NT2/D1 (cell line): Measurements from ENCODE around the gene TCP11L1.

Experiments
- SUZ12 ChIP-seq: IDR thresholded peaks from 2 replicates; pipeline ENCODE4 v1.6.1; 2011; ENCODE audit not compliant: insufficient read length, insufficient read depth; ENCODE audit errors: extremely low read depth
- YY1 ChIP-seq: IDR thresholded peaks from 2 replicates; pipeline ENCODE4 v1.6.1; 2011; ENCODE audit not compliant: insufficient read length, insufficient read depth
- ZNF274 ChIP-seq: IDR thresholded peaks from 2 replicates; pipeline ENCODE4 v1.6.1; 2011; ENCODE audit warnings: mild to moderate bottlenecking, low read depth, low read length

DNA sequence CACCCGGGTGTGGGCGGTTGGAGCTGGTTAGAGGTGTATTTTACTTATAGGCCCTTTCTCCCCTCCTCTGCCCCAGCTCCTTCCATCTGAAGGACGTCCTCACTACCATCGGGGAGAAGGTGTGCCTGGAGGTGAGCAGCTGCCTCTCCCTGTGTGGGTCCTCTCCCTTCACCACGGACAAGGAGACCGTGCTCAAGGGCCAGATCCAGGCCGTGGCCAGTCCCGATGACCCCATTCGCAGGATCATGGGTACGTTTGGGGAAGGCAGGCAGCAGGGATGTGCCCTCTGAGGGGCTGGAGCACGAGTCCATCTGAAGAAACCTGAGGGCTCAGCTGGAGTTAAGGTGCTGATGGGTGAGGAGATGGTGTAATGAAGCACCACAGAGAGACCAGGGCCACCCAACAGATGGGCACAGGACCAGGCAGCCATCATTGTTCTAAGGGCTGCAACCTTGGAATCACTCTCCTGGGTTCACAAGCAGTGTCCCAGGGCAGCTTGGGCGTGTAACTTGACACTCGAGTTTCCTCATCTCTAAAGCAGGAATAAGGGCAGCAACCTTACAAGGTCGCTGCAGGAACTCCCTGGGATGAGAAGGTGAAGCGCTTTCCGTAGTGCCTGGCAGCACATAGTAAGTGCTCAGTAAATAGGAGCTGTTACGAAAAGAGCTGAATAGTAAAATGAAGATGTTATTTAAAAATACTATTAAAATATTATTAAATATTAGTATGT is 29.4 kb downstream of the TCP11L1 start:
- TF ChIP-seq YY1 (no peak), ZNF274 (no peak), SUZ12 (no peak)
